Stimulated activated CD4-positive, alpha-beta T cell treated with anti-CD3 and anti-CD28 coated beads, Interleukin-2, amount 100 ng/mL, for 48 hours (primary cell): ENCODE data around the gene ELOVL6.
"Not testable (repeated sequence)": the region's sequence is repeated elsewhere in the genome, so short reads cannot be mapped to it uniquely, and the experiment has no call there.

Source experiments
- DNase-seq, 2 donors: peaks; one replicate each; pipeline ENCODE4 v3.0.0-alpha.2; 2020

Gene ELOVL6

GRCh38 chr4:110157166-110157565 is 41.2 kb downstream of the ELOVL6 start:
- DNase-seq, result not testable (repeated sequence)

DNA sequence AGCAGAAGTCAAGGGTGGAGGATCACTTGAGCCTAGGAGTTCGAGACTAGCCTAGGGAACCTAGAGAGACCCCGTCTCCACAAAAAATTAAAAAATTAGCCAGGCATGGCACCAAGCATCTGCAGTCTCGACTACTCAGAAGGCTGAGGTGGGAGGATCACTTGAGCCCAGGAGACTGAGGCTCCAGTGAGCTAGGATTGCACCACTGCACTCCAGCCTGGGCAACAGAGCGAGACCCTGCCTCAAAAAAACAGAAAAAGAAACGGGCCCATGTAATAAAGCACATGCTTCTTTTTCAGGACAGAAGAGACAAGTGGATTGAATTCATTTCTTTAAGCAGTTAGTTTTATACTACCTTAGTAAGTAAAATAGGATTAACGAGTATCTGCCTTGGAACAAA is 42.0 kb downstream of the ELOVL6 start:
- no peak for DNase-seq

DNA sequence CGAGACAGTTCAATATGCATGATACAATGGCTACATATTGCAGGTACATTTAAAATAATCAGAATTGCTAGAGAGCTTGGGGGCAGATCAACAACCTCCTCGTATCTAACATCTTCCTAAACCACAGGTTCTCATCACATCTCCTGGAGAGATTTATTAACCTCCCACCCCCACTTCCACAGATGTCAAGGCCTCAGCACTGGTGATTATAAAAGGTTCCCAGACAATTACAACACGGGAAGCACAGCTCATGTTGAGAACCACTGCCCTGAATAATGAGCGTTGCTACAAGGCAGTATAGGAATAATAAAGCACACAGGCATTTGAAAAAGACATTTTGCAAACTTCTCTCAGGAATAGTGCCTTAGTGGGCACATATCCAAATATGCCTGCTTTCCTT is 42.8 kb downstream of the ELOVL6 start:
- DNase-seq, result no peak

DNA sequence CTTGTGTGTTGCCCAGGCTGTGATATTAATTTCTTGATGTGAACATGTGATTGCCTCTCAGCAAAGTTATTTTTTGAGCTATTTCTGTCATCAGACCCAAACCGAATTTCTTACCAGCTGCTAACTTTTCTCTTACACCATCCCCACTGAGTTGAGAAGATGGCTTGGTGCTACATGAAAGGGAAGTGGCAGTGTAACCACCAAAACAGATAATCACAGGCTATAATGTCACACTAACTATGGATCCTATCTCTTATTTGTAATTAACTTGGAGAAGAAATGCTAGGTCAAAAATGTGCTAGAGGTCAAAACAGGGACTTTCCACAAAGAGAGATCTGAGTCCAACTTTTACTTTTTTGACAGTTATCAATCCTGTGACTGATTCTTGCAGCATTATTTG is 43.8 kb downstream of the ELOVL6 start:
- no peak for DNase-seq

- no peak for DNase-seq
Measured at GRCh38 chr4:110152386-110152785, 46.0 kb downstream of the ELOVL6 start.

- DNase-seq, result no peak
Measured at GRCh38 chr4:110149089-110149488, 49.3 kb downstream of the ELOVL6 start.

- no peak for DNase-seq
Measured at GRCh38 chr4:110142461-110142860, 56.0 kb downstream of the ELOVL6 start.

DNA sequence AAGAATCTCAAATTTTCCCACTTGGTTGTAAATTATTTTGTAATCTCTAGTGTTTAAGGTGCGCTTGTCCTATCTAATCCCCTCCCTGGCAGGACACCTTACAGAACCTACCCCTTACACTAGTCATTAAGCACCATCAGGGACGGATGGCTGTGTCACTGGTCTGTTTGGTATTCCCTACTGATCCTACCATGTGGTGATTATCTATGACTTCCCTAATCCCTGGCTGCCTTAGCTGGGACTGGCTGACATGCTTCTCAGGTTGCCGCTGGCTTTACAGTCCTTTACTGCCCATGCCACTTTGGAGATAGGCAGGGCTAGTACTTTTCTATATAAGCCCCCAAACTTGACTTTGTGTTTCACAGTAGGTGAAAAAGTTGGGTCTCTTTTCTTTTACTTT is 58.6 kb downstream of the ELOVL6 start:
- no peak for DNase-seq

GRCh38 chr4:110139111-110139510 is 59.3 kb downstream of the ELOVL6 start:
- DNase-seq, result no peak

DNA sequence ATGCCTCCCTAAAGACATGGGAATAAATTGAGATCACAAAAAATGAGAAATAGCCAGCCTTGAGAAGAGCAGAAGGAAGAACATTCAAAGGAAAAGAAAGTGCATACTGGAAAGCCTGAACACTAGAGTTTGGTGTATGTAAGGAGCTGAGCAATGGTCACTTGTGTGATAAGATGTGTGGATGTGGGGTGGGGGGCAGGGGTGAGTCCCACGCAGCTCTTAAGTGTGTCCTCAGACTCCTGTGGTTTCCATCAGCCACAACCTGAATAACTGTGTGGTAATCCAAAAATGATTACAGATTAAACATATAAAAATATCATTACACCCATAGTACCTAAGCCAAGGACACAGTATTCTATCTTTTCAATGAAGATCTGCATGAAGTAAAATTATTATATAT is 59.9 kb downstream of the ELOVL6 start:
- DNase-seq, result no peak

GRCh38 chr4:110137829-110138228 is 60.6 kb downstream of the ELOVL6 start:
- DNase-seq, result no peak

DNA sequence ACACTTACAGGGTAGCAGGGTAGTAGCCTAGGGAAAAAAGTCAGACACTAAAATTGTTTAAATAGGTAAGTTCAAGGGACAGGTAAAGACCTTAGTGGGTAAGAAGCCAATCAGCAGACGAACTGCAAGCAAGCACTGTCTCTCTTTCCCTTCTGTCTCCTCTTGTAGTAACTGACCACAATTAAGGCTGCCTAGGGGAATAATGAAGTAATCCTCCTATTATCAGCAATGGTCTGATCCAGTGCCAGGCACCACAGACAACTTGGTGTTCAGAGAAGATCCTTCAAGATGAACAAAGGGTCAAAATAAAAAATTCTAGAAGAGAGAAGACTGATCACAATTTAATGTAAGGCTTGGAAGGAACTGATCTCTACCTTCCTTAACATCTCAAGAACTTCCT is 62.9 kb downstream of the ELOVL6 start:
- DNase-seq, result no peak

GRCh38 chr4:110135076-110135475 is 63.3 kb downstream of the ELOVL6 start:
- no peak for DNase-seq

- no peak for DNase-seq
Measured at GRCh38 chr4:110134269-110134869, 64.0 kb downstream of the ELOVL6 start.

GRCh38 chr4:110132816-110133719 is 65.3 kb downstream of the ELOVL6 start:
- no peak for DNase-seq

DNA sequence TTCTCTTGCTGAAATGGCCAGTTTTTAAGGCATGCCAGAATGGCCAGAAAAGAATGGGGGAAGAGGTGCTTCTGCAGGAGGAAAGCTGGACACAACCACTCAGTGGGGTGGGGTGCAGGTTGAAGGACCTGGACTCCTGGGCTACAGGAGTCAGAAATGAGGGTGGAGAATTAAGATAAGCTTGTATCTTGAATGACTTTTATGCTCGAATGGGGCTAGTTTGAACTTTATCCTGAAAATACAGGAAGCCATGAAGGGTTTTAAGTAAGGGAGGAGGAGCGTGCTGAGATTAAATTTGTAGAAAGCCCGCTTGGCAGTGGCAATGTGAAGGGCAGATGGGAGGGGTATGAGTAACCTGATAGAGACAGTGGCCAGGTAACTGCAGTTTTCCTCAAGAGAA is 66.5 kb downstream of the ELOVL6 start:
- no peak for DNase-seq

- DNase-seq, result no peak
Measured at GRCh38 chr4:110130576-110131358, 67.6 kb downstream of the ELOVL6 start.

DNA sequence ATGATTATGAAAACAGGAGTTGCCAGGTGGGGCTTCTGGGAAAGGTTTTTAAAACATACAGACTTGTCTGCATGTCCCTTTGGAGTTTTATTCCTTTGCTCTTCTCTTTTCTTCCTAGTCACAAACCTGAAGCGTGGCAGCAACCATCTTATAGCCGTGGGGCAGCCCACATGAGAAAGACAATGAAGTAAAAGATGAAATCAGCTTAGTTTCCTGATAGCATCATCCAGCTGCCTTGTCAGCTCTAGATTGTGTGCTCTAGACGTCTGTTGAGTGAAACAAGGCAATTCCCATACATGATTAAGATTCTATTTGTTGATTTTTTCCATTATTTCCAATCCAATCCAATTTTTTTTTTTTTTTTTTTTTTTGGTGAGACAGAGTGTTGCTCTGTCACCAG is 68.9 kb downstream of the ELOVL6 start:
- DNase-seq, result no peak

DNA sequence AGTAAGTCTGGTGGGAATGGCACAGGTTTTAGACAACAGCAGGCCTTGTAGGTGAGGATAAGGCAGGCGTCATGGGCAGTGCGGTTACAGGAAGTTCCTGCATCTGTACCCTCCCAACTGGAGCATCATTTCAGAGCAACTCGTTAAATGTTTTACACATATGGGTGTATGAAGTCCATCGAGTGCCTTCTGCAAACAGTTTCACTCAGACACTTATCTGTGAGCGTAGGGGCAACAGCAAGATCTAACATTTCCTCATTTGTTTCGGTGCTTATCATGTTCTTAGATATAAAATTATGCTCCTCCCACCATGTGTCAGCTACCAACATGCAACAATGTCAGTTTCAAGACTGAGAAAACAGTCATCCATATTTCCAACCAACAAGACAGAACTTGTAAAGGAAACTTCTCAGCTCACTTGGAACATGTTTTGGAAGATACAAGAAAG is 69.9 kb downstream of the ELOVL6 start:
- no peak for DNase-seq

- no peak for DNase-seq
Measured at GRCh38 chr4:110128029-110128428, 70.4 kb downstream of the ELOVL6 start.

DNA sequence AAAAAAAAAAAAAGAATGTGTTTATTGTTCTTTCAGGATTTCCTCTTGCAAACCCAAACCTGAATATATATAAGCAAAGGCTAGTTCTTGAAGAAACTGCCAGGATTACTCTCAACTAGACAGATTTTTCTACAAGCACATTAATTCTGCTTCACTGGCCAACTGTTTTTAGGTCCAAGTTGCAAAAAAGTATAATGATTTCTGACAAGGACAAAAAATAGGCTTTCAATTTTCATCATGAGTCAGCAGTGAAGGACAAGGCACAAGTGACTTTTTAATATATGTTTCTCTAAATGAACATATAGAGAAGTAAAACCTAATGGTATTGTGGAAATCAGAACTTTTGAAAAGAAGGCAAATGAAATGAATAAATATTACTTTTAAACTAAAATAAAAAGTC is 73.7 kb downstream of the ELOVL6 start:
- no peak for DNase-seq

GRCh38 chr4:110122201-110122600 is 76.2 kb downstream of the ELOVL6 start:
- no peak for DNase-seq

DNA sequence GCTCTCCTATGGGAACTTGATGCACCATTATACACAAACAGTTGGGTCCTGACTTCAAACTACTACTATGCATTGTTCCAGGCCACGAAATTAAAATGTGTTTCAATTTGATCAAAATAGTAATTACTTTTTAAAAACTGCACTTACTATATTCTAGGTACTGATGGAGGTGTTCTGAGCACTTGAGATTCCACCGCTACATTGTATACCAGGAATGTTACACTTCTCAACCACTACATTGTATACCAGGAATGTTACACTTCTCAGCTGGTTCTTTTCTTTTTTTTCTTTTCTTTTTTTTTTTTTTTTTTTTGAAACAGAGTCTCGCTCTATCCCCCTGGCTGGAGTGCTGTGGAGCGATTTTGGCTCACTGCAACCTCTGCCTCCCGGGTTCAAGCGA is 77.9 kb downstream of the ELOVL6 start:
- no peak for DNase-seq

DNA sequence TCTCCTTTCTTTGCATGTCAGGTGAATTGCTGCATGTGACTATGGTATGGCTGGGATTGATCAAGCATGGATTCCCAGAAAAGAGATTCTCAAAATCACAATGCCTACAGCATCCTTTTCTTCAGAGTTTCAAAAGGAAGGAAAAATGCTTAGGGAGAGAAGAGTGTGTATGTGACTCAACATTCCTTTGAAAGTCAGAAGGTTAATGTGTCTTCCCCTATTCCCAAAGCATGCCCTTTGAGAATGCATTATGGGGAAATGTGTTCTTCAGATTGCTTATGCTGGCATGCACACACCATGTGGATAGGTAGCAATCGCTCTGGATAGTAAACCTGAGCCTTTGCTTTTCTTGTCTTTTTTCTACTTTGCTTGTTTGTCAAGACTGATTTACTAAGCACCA is 78.5 kb downstream of the ELOVL6 start:
- DNase-seq, result no peak
